HG03025 (cell line): ENCODE results near the gene SEZ6L.

Experiments
- ATAC-seq: cut with Tn5 transposase; IDR thresholded peaks from one replicate; pipeline ENCODE4 v1.9.1; 2021; ENCODE audit warnings: mild to moderate bottlenecking, moderate library complexity; ENCODE audit not compliant: unreplicated experiment, low FRiP score

The SEZ6L gene

DNA sequence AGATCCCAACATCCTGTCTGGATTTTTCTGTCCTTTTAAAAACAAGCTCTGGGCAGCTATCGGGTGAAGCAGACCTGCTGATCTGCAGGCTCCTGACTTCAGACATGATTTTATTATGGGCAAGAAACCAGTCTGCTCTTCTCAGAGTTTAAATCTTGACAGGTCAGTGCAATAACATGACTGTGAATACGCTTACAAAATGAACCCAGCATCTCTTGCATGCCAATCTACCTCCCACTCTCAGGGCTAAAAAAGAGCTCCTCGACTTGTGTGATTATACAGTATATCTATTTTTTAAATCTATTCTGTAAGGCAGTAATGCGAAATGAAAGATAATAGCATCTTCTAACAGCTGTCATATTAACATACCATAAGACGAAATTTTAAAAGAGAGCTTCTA is 241.1 kb downstream of the SEZ6L start:
- no peak for ATAC-seq

DNA sequence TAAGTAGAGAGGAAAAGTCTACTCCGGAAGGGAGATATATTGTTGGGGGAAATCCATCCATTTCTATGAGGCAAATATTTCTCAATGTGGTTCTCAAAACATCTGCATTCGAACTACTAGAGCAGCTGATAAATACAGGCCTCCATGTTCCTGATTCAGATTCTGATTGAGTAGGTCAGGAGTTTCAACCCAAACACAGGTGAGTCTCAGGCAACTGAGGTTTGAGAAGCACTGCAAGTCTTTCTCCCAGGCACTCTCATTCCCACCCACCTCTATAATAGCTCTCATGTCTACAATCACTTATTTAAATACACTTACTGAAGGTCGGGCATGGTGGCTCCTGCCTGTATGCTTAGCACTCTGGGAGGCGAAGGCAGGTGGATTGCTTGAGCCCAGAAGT is 245.1 kb downstream of the SEZ6L start:
- ATAC-seq, result no peak

- ATAC-seq, result no peak
These were observed 247.0 kb downstream of the SEZ6L start for GRCh38 chr22:26416256-26416655.

GRCh38 chr22:26416670-26417276 is 247.5 kb downstream of the SEZ6L start:
- ATAC-seq, result no peak

DNA sequence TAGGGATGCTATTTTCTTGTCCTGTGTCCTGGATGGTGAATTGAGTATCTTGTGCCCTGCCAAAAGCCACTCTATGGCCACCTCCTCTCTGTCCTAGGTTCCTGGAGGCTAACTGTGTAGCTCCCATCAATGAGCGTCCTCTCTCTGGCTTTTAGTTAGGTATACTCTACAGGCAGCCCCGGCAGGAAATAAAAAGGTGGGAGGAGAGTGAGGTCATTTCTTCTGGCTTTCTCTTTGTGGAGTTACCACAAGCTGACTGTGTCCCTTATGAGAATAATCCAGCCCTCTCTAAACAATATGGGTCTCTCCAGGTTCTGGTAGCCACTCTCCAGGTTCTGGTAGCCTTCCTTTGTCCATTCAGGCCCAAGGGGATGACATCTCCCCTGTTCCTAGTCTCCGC is 248.1 kb downstream of the SEZ6L start:
- ATAC-seq, result no peak

GRCh38 chr22:26418620-26419019 is 249.4 kb downstream of the SEZ6L start:
- ATAC-seq, result no peak

DNA sequence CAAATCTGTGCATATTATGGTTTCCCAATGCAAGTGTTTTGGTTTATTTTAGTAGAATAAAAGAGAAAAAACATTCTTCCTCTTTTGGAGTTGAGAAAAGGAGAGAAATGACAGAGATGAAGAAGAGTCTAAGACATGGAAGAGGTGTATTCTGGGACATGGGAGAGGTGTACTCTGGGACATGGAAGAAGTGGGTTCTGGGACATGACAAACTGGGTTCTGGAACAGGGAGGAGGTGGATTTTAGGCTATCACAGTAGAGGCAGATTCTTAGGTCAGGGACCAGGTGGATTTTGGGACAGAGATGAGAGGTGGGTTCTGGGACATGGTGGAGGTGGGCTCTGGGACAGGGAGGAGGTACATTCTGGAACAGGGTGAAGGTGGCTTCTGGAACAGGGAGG is 257.7 kb downstream of the SEZ6L start:
- ATAC-seq, result no peak

- ATAC-seq, result peak; percentile 63
These were observed 259.5 kb downstream of the SEZ6L start, which contains the start of gene ASPHD2 for GRCh38 chr22:26428515-26429457. ASPHD2 (plus strand) TSS chr22:26429260; CDS start chr22:26433616, 4,356 bp downstream.

DNA sequence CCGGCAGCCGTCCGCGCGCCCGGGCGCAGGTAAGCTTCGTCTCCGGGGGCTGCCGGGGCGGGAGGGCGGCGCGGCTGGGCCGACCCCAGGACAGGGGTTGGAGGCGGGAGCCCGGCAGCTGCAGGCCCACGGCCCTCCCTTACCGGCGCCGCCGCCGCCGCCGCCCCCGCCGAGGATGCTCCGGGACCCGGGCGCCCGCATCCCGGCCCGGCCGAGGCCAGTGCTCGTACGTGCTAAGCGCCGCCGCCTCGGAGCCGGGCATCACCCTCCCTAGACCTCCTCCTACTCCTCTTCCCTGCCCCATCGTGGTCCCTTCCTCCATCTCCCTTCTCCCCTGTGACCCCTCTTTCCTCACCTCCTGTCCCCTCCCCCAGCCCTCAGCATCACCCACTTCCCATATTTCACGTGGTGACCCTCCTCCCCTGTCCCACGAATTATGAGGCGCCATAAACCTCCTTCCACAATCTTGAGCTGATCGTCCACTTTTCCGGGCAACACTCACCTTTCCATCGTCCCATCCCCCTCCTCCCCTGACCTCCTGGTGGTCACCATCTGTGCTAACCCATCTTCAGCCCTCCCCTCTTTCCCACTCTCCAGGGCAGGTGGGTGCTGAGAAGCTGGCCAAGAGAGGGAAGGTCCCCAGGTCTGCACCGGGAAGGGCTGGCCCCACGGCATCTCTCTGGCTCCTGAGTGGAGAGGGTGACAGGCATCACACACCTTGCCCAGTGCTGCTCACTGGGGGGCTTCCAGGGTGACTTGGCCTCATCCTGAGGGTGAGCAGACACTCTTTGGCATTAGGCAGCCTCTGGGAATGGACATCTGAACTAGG is 260.4 kb downstream of the SEZ6L start:
- peak; percentile 25 for ATAC-seq

DNA sequence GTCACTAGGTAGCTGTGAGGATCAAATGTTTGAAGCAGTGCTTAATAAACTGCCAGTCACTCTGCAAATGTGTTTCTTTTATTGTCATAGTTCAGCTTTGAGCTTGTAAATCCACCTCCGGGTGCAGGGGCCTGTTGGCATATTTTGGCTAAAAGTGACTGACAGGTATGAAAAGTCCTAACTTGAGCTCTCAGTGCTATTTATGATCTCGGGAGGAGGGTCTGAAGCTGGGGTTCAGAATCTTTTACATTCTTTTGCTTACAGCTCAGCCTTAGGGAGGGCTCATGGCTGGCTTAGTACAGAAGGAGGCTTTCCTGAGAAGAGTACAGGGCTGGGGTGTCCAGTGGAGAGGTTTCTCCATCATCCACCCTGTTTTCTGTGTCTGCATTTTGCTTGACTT is 261.3 kb downstream of the SEZ6L start:
- no peak for ATAC-seq

GRCh38 chr22:26431261-26431995 is 262.2 kb downstream of the SEZ6L start:
- no peak for ATAC-seq

DNA sequence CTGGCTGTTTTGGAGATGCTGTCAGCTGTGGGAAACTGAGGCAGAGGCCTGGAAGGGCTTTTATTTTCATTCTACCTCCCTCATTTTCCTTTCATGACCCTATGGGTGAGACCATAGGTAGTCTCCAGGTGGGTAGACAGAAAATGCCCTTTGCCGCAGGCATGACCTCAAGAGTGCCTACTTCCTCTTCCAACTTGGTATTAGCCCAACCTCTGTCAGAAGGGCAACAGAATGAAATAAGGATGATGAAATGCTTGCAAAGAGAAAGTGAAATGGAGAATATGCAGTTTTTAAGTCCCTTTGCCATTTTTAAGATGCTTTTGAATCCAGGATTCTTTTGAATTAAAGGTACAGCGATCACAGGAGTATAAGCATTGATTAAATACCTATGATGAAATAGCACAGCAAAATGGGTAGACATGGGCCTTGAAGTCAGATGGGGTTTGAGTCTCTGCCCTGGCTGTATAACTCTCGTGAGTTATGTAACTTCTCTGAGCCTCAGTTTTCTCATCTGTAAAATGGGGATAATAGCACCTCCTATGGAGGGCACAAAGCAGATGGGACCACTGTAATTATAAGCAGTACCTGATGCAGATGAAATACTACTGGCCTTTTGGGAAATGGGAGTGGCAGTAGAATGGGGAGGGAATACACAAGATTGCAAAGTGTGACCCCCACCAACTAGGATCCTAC is 263.5 kb downstream of the SEZ6L start:
- ATAC-seq, result no peak
